Stimulated activated memory B cell treated with anti-CD40 and anti-IgM and Interleukin-4, amounts not matched to agents 10 μg/mL and 1 μg/mL and 100 μg/mL, for 72 hours (primary cell): ENCODE results near the gene RAP2B.
"Not testable (repeated sequence)": the region's sequence is repeated elsewhere in the genome, so short reads cannot be mapped to it uniquely, and the experiment has no call there.

ENCODE experiments used
- ATAC-seq: fragments of 150-1000 bp; cut with Tn5 transposase; 2 replicates; pipeline ENCODE4 v1.10.0; 2021
- H3K27ac Mint-ChIP-seq: one replicate; pipeline ENCODE4 v1.8.0; 2022; ENCODE audit warnings: mild to moderate bottlenecking, mixed read lengths
- H3K27me3 Mint-ChIP-seq: one replicate; pipeline ENCODE4 v1.8.0; 2022; ENCODE audit warnings: mixed read lengths
- H3K36me3 Mint-ChIP-seq: one replicate; pipeline ENCODE4 v1.8.0; 2022; ENCODE audit warnings: mixed read lengths
- H3K4me1 Mint-ChIP-seq: one replicate; pipeline ENCODE4 v1.8.0; 2022; ENCODE audit warnings: mixed read lengths
- H3K4me3 Mint-ChIP-seq: one replicate; pipeline ENCODE4 v1.8.0; 2022; ENCODE audit warnings: mild to moderate bottlenecking, moderate library complexity, mixed read lengths
- H3K9me3 Mint-ChIP-seq: one replicate; pipeline ENCODE4 v1.8.0; 2022; ENCODE audit warnings: mixed read lengths

Gene RAP2B

DNA sequence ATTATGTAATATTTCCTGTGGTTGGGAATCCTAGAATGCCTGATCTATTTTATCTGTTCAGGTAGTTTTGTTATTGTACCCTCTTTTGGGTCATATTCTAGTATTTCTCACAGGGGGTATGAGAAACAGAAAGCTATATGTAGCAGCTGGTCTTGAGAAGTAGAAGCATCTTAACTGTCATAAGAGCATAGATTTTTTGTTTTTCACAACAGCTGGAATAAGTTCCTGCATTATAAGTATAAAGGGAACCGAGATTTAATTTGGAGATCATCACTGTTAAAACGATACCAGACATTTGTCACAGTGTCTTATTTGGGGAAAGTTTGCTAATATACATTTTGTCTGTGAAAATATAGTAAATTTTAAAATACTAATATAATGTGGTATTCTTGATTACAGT is 4.8 kb downstream of the RAP2B start:
- Mint-ChIP-seq H3K27me3 (no peaks in the 10 kb centered on the region), H3K4me3 (no peak overlapping the region), H3K27ac (no peak overlapping the region), H3K4me1 (peaks cover 49% of the 10 kb centered on the region), H3K36me3 (peaks cover 6% of the 10 kb centered on the region), H3K9me3 (no peaks in the 10 kb centered on the region)
- ATAC-seq, result no peak

DNA sequence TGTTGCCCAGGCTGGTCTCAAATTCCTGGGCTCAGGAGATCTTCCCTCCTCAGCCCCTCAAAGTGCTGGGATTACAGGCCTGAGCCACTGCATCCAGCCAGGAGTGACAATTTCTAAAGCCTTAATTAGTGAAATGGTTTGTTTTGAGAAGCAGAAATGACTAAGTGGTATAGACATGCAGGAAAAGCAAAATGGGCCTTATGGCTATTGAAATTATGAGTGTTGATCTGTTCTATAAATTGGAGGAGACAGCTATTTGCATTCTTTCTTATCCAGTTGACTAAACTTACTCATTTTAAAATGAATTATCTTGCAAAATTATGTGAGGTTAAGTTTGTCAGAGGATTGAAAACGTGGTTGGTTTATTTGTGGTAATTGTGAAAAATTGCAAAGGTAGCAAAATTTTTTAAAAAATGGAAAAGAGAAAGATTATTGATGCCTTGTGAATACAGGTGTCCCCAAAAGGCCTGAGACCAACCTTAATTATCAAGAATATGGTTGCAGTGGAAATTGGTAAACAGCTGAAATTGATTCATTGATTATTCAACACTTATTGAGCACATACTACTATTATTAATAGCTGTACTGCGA is 7.9 kb downstream of the RAP2B start:
- Mint-ChIP-seq H3K36me3 (no peaks in the 10 kb centered on the region), H3K27me3 (no peaks in the 10 kb centered on the region), H3K4me3 (no peak overlapping the region), H3K9me3 (no peaks in the 10 kb centered on the region), H3K4me1 (peaks cover 30% of the 10 kb centered on the region), H3K27ac (no peak overlapping the region)
- no peak for ATAC-seq

DNA sequence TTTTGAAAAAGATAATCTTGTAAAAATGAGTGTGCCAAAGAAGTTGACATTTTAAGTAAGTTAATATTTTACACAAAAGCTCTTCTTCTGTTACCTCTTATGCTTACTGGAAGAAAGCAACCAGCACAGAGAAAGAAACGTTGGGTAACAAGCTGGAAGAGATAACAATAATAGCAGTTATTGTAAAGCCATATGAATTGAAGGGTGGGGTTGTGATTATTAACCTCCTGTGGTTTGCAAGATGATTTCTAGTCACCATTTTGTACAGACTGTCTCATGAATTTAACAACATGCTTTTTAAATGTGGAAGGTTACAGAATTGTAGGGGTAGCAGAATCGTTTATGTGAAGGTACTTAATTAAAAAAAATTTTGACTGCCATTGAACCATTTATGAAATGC is 9.2 kb downstream of the RAP2B start:
- no peaks in the 10 kb centered on the region for H3K9me3 Mint-ChIP-seq
- no peak overlapping the region for H3K4me3 Mint-ChIP-seq
- no peak overlapping the region for H3K27ac Mint-ChIP-seq
- peaks cover 17% of the 10 kb centered on the region for H3K4me1 Mint-ChIP-seq
- no peak for ATAC-seq
- H3K36me3 Mint-ChIP-seq, result peaks cover 9% of the 10 kb centered on the region
- H3K27me3 Mint-ChIP-seq, result no peaks in the 10 kb centered on the region

DNA sequence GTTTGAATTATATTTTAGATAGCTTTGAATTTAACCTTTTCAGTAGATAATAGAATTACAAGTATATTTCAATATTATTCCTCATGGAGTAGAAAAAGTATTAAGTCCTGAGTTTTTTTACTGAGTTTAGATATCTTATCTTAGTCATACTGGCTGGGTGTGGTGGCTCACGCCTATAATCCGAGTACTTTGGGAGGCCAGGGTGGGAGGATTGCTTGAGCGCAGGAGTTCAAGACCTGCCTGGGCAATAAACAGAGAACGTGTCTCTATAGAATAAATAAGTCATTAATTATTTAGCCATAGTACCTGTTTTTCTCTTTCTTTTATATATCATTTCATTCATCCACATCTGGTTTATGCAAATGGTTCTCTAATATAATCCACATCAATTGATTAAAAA is 9.9 kb downstream of the RAP2B start:
- H3K27ac Mint-ChIP-seq, result no peak overlapping the region
- H3K9me3 Mint-ChIP-seq, result no peaks in the 10 kb centered on the region
- ATAC-seq, result no peak
- H3K4me3 Mint-ChIP-seq, result no peak overlapping the region
- peaks cover 10% of the 10 kb centered on the region for H3K4me1 Mint-ChIP-seq
- H3K36me3 Mint-ChIP-seq, result peaks cover 12% of the 10 kb centered on the region
- no peaks in the 10 kb centered on the region for H3K27me3 Mint-ChIP-seq

DNA sequence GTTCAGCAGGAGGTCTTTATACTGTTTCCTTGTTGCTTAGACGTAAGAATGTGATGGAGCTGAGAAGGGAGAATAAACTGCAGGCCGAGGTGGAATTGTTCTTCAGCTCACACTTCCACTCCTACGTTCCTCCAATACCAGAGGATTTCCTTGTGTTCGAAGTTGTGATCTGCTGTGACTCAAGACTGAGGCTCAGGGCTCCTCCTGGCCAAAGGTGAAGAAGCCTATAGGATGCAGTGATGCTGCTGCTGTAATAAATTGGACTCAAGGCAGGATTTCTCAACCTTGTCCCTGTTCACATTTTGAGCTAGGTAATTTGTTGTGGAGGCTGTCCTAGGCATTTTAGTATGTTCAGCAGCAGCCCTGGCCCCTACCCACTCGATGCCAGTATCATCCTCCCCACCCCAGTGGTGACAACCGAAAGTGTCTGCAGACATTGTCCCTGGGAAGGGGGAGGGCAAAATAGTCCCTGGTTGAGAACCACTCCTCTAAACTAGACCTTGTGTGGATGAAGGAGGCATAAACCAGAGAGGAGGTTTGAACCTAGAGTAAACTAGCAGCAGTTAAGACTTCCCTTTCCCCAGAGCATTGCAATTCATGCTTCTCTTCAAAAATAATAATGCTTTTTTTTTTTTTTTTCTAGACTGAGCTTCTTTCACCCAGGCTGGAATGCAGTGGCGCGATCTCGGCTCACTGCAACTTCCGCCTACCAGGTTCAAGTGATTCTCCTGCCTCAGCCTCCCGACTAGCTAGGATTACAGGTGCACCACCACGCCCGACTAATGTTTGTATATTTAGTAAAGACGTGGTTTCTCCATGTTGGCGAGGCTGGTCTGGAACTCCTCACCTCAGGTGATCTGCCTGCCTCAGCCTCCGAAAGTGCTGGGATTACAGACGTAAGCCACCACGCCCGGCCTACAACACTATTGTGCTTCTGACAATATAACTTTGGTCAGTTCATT is 11.1 kb downstream of the RAP2B start:
- ATAC-seq, result no peak
- peaks cover 12% of the 10 kb centered on the region for H3K36me3 Mint-ChIP-seq
- no peak overlapping the region for H3K4me3 Mint-ChIP-seq
- no peaks in the 10 kb centered on the region for H3K9me3 Mint-ChIP-seq
- H3K27ac Mint-ChIP-seq, result no peak overlapping the region
- H3K27me3 Mint-ChIP-seq, result no peaks in the 10 kb centered on the region
- no peaks in the 10 kb centered on the region for H3K4me1 Mint-ChIP-seq

DNA sequence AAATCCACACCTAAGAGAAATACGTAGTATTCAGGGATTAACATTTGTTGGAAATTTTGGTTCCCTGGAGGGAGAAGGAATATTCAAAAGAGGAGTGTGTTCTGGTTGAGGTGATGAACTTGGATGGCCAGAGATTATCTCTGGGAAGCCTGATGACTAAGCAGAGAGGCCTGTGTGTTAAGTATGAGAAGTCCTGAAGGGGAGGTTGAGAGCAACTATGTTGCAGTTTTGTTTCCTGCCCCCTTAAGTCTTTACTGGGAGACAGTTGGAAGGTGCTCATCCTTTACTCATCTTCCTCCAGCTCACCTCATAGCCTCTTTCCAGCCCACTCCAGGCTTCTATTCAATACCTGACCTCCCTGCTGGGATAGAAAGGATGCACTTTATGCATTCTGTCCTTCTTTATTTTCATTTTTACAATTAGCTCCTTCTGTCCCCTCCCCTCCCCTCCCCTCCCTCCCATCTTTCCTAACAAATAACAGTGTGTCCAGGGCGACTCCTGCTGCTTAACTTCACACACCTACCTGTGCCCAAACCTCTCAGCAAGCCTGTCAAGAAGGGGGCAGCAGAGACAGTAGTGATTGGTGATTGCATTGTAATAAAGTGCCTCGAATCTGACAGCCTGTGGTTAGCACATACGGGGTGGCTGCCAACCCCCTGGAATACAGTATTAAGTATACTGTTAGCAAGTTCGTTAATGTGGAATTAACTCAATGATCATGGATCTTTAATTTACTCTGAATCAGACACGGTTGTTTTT is 11.9 kb downstream of the RAP2B start:
- no peak for ATAC-seq
- H3K9me3 Mint-ChIP-seq, result no peaks in the 10 kb centered on the region
- H3K27me3 Mint-ChIP-seq, result no peaks in the 10 kb centered on the region
- no peak overlapping the region for H3K4me3 Mint-ChIP-seq
- no peak overlapping the region for H3K27ac Mint-ChIP-seq
- peaks cover 12% of the 10 kb centered on the region for H3K36me3 Mint-ChIP-seq
- H3K4me1 Mint-ChIP-seq, result no peaks in the 10 kb centered on the region

DNA sequence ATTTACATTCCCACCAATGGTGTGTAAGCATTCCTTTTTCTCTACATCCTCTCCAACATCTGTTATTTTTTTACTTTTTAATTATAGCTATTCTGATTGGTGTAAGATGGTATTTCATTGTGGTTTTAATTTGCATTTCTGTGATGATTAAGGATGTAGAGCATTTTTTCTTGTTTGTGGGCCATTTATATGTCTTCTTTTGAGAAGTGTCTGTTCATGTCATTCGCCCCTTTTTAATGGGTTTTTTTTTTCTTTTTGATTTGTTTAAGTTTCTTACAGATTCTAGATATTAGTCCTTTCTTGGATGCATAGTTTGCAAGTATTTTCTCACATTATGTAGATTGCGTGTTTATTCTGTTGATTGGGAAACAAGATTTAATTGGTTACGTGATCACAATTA is 14.2 kb downstream of the RAP2B start:
- ATAC-seq, result no peak
- no peaks in the 10 kb centered on the region for H3K4me1 Mint-ChIP-seq

DNA sequence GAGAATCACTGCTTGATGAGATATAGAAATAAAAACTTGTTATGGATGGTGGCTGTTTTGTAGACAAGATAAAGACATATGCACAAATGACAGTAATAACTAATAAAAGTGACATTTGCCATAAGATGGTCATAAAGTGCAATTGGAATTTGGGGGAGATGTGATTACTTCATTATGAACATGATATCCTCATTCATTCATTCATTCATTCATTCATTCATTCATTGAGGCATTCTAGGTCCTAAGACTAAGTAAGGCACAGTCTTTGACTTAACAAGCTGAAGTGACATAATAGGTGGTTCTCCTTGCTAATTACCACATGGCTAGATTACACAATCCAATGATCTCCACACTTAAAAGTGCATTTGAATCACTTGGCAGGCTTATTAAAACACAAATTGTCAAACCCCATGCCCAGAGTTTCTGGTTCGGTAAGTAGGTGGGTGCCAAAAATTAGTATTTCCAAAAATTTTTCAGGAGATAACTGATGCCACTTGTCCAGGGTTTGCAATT is 18.9 kb downstream of the RAP2B start:
- no peaks in the 10 kb centered on the region for H3K9me3 Mint-ChIP-seq
- H3K27ac Mint-ChIP-seq, result no peak overlapping the region
- peaks cover 4% of the 10 kb centered on the region for H3K4me1 Mint-ChIP-seq

More for the DNA sequence above, 14.2 kb downstream of the RAP2B start:
- Mint-ChIP-seq H3K4me3 (no peak overlapping the region), H3K9me3 (no peaks in the 10 kb centered on the region), H3K27me3 (no peaks in the 10 kb centered on the region), H3K27ac (no peak overlapping the region), H3K36me3 (peaks cover 16% of the 10 kb centered on the region)

DNA sequence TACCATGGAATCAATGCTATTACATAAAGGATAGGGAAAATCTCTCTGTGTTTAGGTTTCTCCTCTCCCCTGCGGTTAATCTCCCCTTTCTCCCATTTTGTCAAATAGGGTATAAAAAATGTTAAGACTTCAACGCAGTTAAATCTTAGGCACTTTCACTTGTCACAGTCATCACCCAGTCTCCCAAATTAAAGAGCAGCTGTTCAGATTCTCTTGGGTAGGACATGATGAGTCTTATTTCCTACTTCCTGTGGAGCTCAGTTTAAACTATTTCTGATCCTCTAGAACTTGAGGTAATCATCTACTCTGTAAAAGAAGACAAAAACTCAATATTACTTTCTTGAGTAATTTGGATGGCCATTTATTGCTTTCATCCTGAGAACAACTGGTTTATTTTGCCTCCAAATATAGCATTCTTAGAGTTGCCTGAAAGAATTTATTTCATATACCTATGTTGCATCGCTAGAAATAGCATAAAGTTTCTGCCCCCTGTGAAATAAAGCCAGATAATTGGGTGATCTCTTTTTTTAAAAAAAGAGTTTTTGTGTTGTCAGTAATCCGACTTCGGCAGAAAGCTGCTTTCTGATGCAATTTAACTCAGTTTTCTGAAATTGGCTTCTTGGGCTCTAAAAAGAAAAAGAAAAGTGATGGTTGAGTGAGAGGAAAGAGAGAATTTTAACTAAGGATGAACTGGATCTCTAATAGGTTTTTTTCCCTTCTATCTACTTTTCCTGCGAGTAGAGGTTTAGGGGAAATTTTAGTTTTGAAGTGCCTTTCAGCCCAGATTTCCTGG is 20.7 kb downstream of the RAP2B start:
- Mint-ChIP-seq H3K36me3 (peaks cover 5% of the 10 kb centered on the region), H3K9me3 (no peaks in the 10 kb centered on the region), H3K4me3 (no peak overlapping the region), H3K27me3 (no peaks in the 10 kb centered on the region), H3K27ac (no peak overlapping the region), H3K4me1 (peaks cover 6% of the 10 kb centered on the region)
- ATAC-seq, result no peak

More for the DNA sequence above, 18.9 kb downstream of the RAP2B start:
- Mint-ChIP-seq H3K27me3 (no peaks in the 10 kb centered on the region), H3K36me3 (peaks cover 10% of the 10 kb centered on the region), H3K4me3 (no peak overlapping the region)
- ATAC-seq, result no peak

DNA sequence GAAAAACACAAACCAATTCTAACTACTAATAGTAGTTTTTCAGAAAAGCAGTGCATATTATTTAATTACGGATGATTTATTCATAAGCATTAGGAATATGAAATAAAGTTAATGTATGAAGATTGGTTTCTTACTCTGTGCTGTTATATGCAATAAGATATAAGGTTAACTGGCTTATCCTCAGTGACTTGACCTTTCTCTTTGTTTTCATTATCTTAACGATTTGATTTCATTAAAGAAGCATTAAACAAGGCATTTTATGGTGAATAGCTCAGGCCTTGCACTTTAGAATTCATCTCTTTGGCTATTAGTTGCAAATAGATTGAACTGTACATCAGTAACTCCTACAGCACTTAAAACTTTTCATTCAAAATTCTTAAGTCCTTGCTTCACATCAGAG is 28.9 kb downstream of the RAP2B start:
- H3K4me3 Mint-ChIP-seq, result no peak overlapping the region
- H3K36me3 Mint-ChIP-seq, result no peaks in the 10 kb centered on the region
- H3K27me3 Mint-ChIP-seq, result no peaks in the 10 kb centered on the region
- no peaks in the 10 kb centered on the region for H3K9me3 Mint-ChIP-seq
- H3K4me1 Mint-ChIP-seq, result peaks cover 2% of the 10 kb centered on the region
- no peak for ATAC-seq
- no peak overlapping the region for H3K27ac Mint-ChIP-seq

DNA sequence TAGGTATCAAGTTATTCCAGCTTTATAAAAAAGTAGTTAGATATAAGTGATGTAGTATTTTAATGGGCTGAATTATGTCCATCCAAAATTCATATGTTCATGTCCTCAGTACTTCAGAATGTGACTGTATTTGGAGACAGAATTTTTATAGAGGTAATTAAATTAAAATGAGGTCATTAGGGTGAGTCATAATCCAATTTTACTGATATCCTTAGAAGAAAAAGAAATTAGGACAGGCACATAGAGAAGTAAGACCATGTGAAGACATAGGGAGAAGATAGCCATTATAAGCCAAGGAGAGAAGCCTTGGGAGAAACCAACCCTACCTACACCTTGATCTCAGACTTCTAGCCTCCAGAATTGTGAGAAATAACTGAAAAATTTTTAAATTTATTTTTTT is 30.3 kb downstream of the RAP2B start:
- no peak for ATAC-seq
- H3K4me1 Mint-ChIP-seq, result no peaks in the 10 kb centered on the region

DNA sequence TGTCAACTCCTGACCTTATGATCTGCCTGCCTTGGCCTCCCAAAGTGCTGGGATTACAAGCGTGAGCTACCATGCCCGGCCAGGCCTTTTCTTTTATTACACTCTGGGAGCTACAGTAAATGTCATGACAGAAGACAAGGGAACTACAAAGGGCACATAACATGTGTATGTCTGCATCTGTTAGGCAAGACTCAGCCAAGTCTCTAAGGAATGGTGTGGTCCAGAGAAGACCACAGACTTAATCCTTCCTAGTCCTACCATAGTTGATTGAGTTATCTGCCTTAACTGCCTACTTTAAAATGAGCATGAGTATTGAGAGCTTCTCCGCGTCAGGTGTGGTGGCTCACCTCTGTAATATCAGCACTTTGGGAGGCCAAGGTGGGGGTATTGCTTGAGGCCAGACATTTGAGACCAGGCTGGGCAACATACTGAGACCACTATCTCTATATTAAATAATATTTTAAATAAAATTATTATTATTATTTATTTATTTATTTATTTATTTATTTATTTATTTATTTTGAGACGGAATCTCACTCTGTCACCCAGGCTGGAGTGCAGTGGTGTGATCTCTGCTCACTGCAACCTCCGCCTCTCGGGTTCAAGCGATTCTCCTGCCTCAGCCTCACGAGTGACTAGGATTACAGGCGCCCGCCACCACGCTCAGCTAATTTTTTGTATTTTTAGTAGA is 31.9 kb downstream of the RAP2B start:
- not testable (repeated sequence) for H3K27ac Mint-ChIP-seq, ATAC-seq, H3K4me1 Mint-ChIP-seq, H3K9me3 Mint-ChIP-seq, H3K36me3 Mint-ChIP-seq, H3K4me3 Mint-ChIP-seq, H3K27me3 Mint-ChIP-seq

More for the DNA sequence above, 30.3 kb downstream of the RAP2B start:
- H3K36me3 Mint-ChIP-seq, result no peaks in the 10 kb centered on the region
- no peak overlapping the region for H3K4me3 Mint-ChIP-seq
- H3K27ac Mint-ChIP-seq, result no peak overlapping the region
- H3K27me3 Mint-ChIP-seq, result no peaks in the 10 kb centered on the region
- H3K9me3 Mint-ChIP-seq, result no peaks in the 10 kb centered on the region

DNA sequence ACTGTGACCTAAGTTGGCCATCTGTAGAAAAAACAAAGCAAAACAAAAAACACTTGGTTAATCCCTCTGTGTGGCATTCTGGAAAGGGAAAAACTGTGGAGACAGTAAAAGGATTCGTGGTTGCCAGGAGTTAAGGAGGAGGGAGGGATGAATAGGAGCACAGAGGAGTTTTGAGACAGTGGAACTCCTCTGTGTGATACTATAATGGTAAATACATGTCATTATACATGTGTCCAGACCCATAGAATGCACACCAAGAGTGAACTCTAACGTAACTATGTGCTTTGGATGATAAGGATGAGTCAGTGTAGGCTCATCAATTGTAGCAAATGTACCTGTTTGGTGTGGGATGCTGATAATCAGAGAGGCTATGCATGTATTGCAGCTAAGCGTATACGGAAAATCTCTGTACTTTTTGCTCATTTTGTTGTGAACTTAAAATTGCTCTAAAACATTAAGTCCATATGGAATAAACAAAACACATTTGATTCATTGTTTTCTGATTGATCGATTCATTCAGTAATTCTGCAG is 33.4 kb downstream of the RAP2B start:
- H3K36me3 Mint-ChIP-seq, result no peaks in the 10 kb centered on the region
- H3K4me1 Mint-ChIP-seq, result no peaks in the 10 kb centered on the region
- no peaks in the 10 kb centered on the region for H3K9me3 Mint-ChIP-seq
- H3K27ac Mint-ChIP-seq, result no peak overlapping the region
- no peaks in the 10 kb centered on the region for H3K27me3 Mint-ChIP-seq
- ATAC-seq, result no peak
- H3K4me3 Mint-ChIP-seq, result no peak overlapping the region

DNA sequence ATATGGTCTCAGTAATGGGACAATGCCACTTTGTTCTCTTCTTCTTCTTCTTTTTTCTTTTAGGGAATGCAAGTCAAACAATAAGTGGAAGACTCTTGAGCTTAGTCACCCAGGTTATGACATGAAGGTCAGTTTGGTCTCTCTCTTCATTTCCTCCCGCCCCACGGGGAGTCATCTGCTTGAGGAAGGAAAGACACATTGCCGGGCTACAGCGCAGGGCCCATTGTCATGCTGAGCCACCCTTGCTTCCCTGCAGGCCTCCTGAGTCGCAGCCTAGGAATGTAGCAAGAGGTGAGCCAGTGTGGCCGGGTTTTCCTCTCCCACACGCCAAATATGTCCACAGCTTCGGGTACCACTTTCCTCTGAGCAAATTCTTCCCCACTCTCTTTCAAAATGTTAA is 47.6 kb downstream of the RAP2B start:
- Mint-ChIP-seq H3K9me3 (no peaks in the 10 kb centered on the region), H3K36me3 (no peaks in the 10 kb centered on the region), H3K27ac (no peak overlapping the region), H3K4me1 (no peaks in the 10 kb centered on the region), H3K4me3 (no peak overlapping the region), H3K27me3 (no peaks in the 10 kb centered on the region)
- ATAC-seq, result no peak
